ENCODE measurements around the gene ORAI3.

Gene ORAI3

GRCh38 chr16:30965436-30965835 lies 16.6 kb downstream of the ORAI3 start:
- Histone ChIP-seq H3K36me3 (peaks cover 94 to 100% (median 99%) of the 10 kb centered on the region in 11 experiments), H4K20me1 (peaks cover 0 to 81% (median 23%) of the 10 kb centered on the region in 11 experiments; a peak in 17 of 22 replicates), H3K9ac (no peak overlapping the region), H3K27me3 (no peaks in the 10 kb centered on the region), H3K9me3 (replicated peaks in 1 of 11) (no peaks in the 10 kb centered on the region), H3K4me1 (no peaks in the 10 kb centered on the region), H3K27ac (no peak overlapping the region), H3K4me3 (no peak overlapping the region), H3K4me2 (no peak overlapping the region)
- no peak for TF ChIP-seq Cebpa-rat (IDR thresholded peaks at IDR 0.05)

GRCh38 chr16:30966033-30966619 lies 17.3 kb downstream of the ORAI3 start:
- peaks cover 94 to 100% (median 99%) of the 10 kb centered on the region in 11 experiments for H3K36me3 ChIP-seq
- H3K9me3 ChIP-seq (replicated peaks in 1 of 11) = no peaks in the 10 kb centered on the region
- no peak for TF ChIP-seq Cebpa-rat (IDR thresholded peaks at IDR 0.05)
- no peak overlapping the region for H3K9ac ChIP-seq
- no peak overlapping the region for H3K4me2 ChIP-seq
- no peaks in the 10 kb centered on the region for H3K4me1 ChIP-seq
- H3K27ac ChIP-seq = no peak overlapping the region
- peaks cover 0 to 85% (median 24%) of the 10 kb centered on the region in 11 experiments; a peak in 17 of 22 replicates for H4K20me1 ChIP-seq
- H3K4me3 ChIP-seq = no peak overlapping the region
- no peaks in the 10 kb centered on the region for H3K27me3 ChIP-seq

GRCh38 chr16:30967795-30968194 lies 18.9 kb downstream of the ORAI3 start:
- Histone ChIP-seq H3K27ac (no peak overlapping the region), H3K4me3 (no peak overlapping the region), H3K9ac (no peak overlapping the region), H4K20me1 (peaks cover 0 to 76% (median 26%) of the 10 kb centered on the region in 11 experiments; a peak in 17 of 22 replicates), H3K27me3 (no peaks in the 10 kb centered on the region), H3K36me3 (peaks cover 94 to 100% (median 99%) of the 10 kb centered on the region in 11 experiments), H3K4me1 (no peaks in the 10 kb centered on the region), H3K4me2 (no peak overlapping the region), H3K9me3 (replicated peaks in 1 of 11) (no peaks in the 10 kb centered on the region)
- no peak for TF ChIP-seq Cebpa-rat (IDR thresholded peaks at IDR 0.05)

GRCh38 chr16:30969246-30969842 lies 20.5 kb downstream of the ORAI3 start:
- peaks cover 0 to 77% (median 32%) of the 10 kb centered on the region in 11 experiments; a peak in 15 of 22 replicates for H4K20me1 ChIP-seq
- TF ChIP-seq Cebpa-rat (IDR thresholded peaks at IDR 0.05) = no peak
- H3K27ac ChIP-seq = no peak overlapping the region
- H3K27me3 ChIP-seq = no peaks in the 10 kb centered on the region
- peak overlapping the region in 1 of 11 experiments; percentile 23; a peak in 1 of 22 replicates for H3K9ac ChIP-seq
- H3K4me2 ChIP-seq = no peak overlapping the region
- peaks cover 94 to 100% (median 99%) of the 10 kb centered on the region in 11 experiments for H3K36me3 ChIP-seq
- no peak overlapping the region for H3K4me3 ChIP-seq
- H3K9me3 ChIP-seq (replicated peaks in 1 of 11) = no peaks in the 10 kb centered on the region
- no peaks in the 10 kb centered on the region for H3K4me1 ChIP-seq

- Histone ChIP-seq H3K4me2 (no peak overlapping the region), H3K9me3 (replicated peaks in 1 of 11) (no peaks in the 10 kb centered on the region), H3K4me3 (no peak overlapping the region), H3K9ac (no peak overlapping the region), H3K36me3 (peaks cover 95 to 100% (median 100%) of the 10 kb centered on the region in 11 experiments), H3K27me3 (no peaks in the 10 kb centered on the region), H3K4me1 (no peaks in the 10 kb centered on the region), H4K20me1 (peaks cover 0 to 77% (median 22%) of the 10 kb centered on the region in 11 experiments; a peak in 14 of 22 replicates), H3K27ac (no peak overlapping the region)
- no peak for TF ChIP-seq Cebpa-rat (IDR thresholded peaks at IDR 0.05)
Observed at GRCh38 chr16:30971298-30971697, 22.4 kb downstream of the ORAI3 start.

GRCh38 chr16:30972872-30973271 lies 24.0 kb downstream of the ORAI3 start:
- H3K4me2 ChIP-seq = no peak overlapping the region
- H3K27ac ChIP-seq = no peak overlapping the region
- H4K20me1 ChIP-seq = peaks cover 4 to 79% (median 32%) of the 10 kb centered on the region in 11 experiments; a peak in 19 of 22 replicates
- H3K9me3 ChIP-seq (replicated peaks in 1 of 11) = no peaks in the 10 kb centered on the region
- H3K36me3 ChIP-seq = peaks cover 98 to 100% (median 100%) of the 10 kb centered on the region in 11 experiments
- H3K27me3 ChIP-seq = no peaks in the 10 kb centered on the region
- TF ChIP-seq Cebpa-rat (IDR thresholded peaks at IDR 0.05) = no peak
- no peak overlapping the region for H3K4me3 ChIP-seq
- H3K4me1 ChIP-seq = no peaks in the 10 kb centered on the region
- H3K9ac ChIP-seq = no peak overlapping the region

GRCh38 chr16:30974348-30974747 lies 25.5 kb downstream of the ORAI3 start:
- H3K27me3 ChIP-seq = no peaks in the 10 kb centered on the region
- TF ChIP-seq Cebpa-rat (IDR thresholded peaks at IDR 0.05) = no peak
- no peak overlapping the region for H3K27ac ChIP-seq
- no peak overlapping the region for H3K4me2 ChIP-seq
- H3K9ac ChIP-seq = no peak overlapping the region
- H3K9me3 ChIP-seq (replicated peaks in 1 of 11) = no peaks in the 10 kb centered on the region
- no peaks in the 10 kb centered on the region for H3K4me1 ChIP-seq
- H3K4me3 ChIP-seq = no peak overlapping the region
- peaks cover 5 to 86% (median 43%) of the 10 kb centered on the region in 11 experiments; a peak in 20 of 22 replicates for H4K20me1 ChIP-seq
- peaks cover 97 to 100% (median 99%) of the 10 kb centered on the region in 11 experiments for H3K36me3 ChIP-seq

GRCh38 chr16:30976486-30976885 lies 27.6 kb downstream of the ORAI3 start:
- Histone ChIP-seq H3K4me1 (no peaks in the 10 kb centered on the region), H3K9me3 (replicated peaks in 1 of 11) (no peaks in the 10 kb centered on the region), H3K27me3 (no peaks in the 10 kb centered on the region), H4K20me1 (peaks cover 5 to 78% (median 53%) of the 10 kb centered on the region in 11 experiments; a peak in 20 of 22 replicates), H3K4me2 (no peak overlapping the region), H3K27ac (no peak overlapping the region), H3K9ac (no peak overlapping the region), H3K4me3 (no peak overlapping the region), H3K36me3 (peaks cover 95 to 99% (median 97%) of the 10 kb centered on the region in 11 experiments)
- no peak for TF ChIP-seq Cebpa-rat (IDR thresholded peaks at IDR 0.05)

- no peaks in the 10 kb centered on the region for H3K9me3 ChIP-seq (replicated peaks in 1 of 11)
- H4K20me1 ChIP-seq = peaks cover 5 to 88% (median 54%) of the 10 kb centered on the region in 11 experiments; a peak in 20 of 22 replicates
- no peak overlapping the region for H3K27ac ChIP-seq
- no peak overlapping the region for H3K4me2 ChIP-seq
- H3K27me3 ChIP-seq = no peaks in the 10 kb centered on the region
- no peaks in the 10 kb centered on the region for H3K4me1 ChIP-seq
- H3K9ac ChIP-seq = no peak overlapping the region
- H3K36me3 ChIP-seq = peaks cover 92 to 99% (median 97%) of the 10 kb centered on the region in 11 experiments
- no peak overlapping the region for H3K4me3 ChIP-seq
- no peak for TF ChIP-seq Cebpa-rat (IDR thresholded peaks at IDR 0.05)
Observed at GRCh38 chr16:30977502-30977901, 28.6 kb downstream of the ORAI3 start.

All from BLaER1 treated with 17β-estradiol and CSF1 and Interleukin-3, amounts not matched to agents 10 nM and 100 nM (cell line).